SK-N-SH (cell line): ENCODE data around the gene MVB12B.

ENCODE experiments used
- ELF1 ChIP-seq: IDR thresholded peaks from 2 replicates; pipeline ENCODE4 v1.4.0; 2012
- EP300 ChIP-seq, 2 experiments: IDR thresholded peaks; 2 replicates each; pipeline versions ENCODE4 v1.4.0 to v1.6.1; 2012; ENCODE audit warnings: borderline replicate concordance in 1 of 2, low read depth in 1 of 2, low read length in 1 of 2
- FOXJ3 ChIP-seq: sonication (generic); formaldehyde crosslinking; IDR thresholded peaks from 2 replicates; pipeline ENCODE4 v1.5.1; 2020; ENCODE audit warnings: mild to moderate bottlenecking, missing genetic modification reagents
- GABPA ChIP-seq: IDR thresholded peaks from 2 replicates; pipeline ENCODE4 v1.4.0; 2012; ENCODE audit warnings: low read depth, mild to moderate bottlenecking
- JUND ChIP-seq: IDR thresholded peaks from 2 replicates; pipeline ENCODE4 v1.4.0; 2012
- NRF1 ChIP-seq: IDR thresholded peaks from 2 replicates; pipeline ENCODE4 v1.6.1; 2012; ENCODE audit warnings: low read depth, mild to moderate bottlenecking, low read length
- POLR2AphosphoS5 ChIP-seq: IDR thresholded peaks from 2 replicates; pipeline ENCODE4 v1.6.1; 2012; ENCODE audit warnings: low read depth, low read length
- RAD21 ChIP-seq: IDR thresholded peaks from 2 replicates; pipeline ENCODE4 v1.6.1; 2012; ENCODE audit warnings: mild to moderate bottlenecking, low read length
- SIN3A ChIP-seq: IDR thresholded peaks from 2 replicates; pipeline ENCODE4 v1.6.1; 2012; ENCODE audit warnings: low read depth, mild to moderate bottlenecking, low read length, moderate library complexity, borderline replicate concordance
- TAF1 ChIP-seq: IDR thresholded peaks from 2 replicates; pipeline ENCODE4 v1.6.1; 2012; ENCODE audit warnings: low read depth, mild to moderate bottlenecking, low read length, moderate library complexity, borderline replicate concordance
- TEAD4 ChIP-seq: IDR thresholded peaks from 2 replicates; pipeline ENCODE4 v1.4.0; 2012; ENCODE audit warnings: mild to moderate bottlenecking, borderline replicate concordance; ENCODE audit not compliant: insufficient read depth
- TF ChIP-seq, protein P1 (sequence below): fragments of 200-600 bp; sonication (generic); IDR thresholded peaks from 2 replicates; pipeline ENCODE4 v1.6.1; 2017; ENCODE audit warnings: antibody characterized with exemption, mild to moderate bottlenecking, moderate library complexity

DNA sequence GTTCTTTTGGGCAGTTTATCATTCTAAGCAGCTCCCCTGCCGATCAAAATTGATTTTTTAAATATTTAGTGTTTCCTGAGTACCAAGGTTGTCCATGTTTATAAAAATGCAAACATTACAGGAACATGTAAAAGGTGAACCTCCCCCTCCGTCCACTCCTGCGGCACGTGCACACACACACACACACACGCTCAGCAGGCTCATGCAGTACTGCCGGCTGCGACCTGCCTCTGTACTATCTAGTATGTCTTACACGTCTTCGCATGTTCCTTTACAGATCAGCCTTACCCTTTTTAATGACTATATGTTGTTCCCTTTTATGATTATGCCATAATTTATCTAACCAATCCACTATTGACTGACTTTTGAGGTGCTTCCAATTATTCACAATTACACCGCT lies 165.3 kb downstream of the MVB12B start:
- TF ChIP-seq, protein P1, sequence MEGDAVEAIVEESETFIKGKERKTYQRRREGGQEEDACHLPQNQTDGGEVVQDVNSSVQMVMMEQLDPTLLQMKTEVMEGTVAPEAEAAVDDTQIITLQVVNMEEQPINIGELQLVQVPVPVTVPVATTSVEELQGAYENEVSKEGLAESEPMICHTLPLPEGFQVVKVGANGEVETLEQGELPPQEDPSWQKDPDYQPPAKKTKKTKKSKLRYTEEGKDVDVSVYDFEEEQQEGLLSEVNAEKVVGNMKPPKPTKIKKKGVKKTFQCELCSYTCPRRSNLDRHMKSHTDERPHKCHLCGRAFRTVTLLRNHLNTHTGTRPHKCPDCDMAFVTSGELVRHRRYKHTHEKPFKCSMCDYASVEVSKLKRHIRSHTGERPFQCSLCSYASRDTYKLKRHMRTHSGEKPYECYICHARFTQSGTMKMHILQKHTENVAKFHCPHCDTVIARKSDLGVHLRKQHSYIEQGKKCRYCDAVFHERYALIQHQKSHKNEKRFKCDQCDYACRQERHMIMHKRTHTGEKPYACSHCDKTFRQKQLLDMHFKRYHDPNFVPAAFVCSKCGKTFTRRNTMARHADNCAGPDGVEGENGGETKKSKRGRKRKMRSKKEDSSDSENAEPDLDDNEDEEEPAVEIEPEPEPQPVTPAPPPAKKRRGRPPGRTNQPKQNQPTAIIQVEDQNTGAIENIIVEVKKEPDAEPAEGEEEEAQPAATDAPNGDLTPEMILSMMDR = no peak
- TF ChIP-seq POLR2AphosphoS5 (no peak), NRF1 (no peak), GABPA (no peak), EP300 (IDR thresholded peaks at IDR 0.05; ENCODE audit: borderline replicate concordance in 1 of 2, low read depth in 1 of 2, low read length in 1 of 2) (no peak), TAF1 (no peak), JUND (no peak), RAD21 (no peak), ELF1 (no peak), FOXJ3 (CRISPR knock-in tag) (no peak), SIN3A (no peak), TEAD4 (no peak)
